Activated T-helper 2 cell treated with anti-CD3 and anti-CD28 coated beads, Interferon-gamma antibody, Interleukin-2, Interleukin-4, amounts not matched to agents 10 μg/mL and 5 μg/mL and 100 μg/mL, durations not matched to agents 14 hours and 24 hours and 36 hours (primary cell): ENCODE data around the gene KIF6. TPM values are rescaled to one million over a fixed set of nuclear protein-coding genes. Genes with fewer than 3 reads are reported as not detected.
"Not testable (repeated sequence)": the region's sequence is repeated elsewhere in the genome, so short reads cannot be mapped to it uniquely, and the experiment has no call there.

Experiments used
- DNase-seq: peaks from one replicate; pipeline ENCODE4 v3.0.0; 2021; ENCODE audit warnings: low spot score
- H3K27ac Mint-ChIP-seq: one replicate; pipeline ENCODE4 v1.8.0; 2021; ENCODE audit warnings: mixed read lengths
- H3K27me3 Mint-ChIP-seq: one replicate; pipeline ENCODE4 v1.8.0; 2021; ENCODE audit warnings: low read depth, mixed read lengths
- H3K36me3 Mint-ChIP-seq: one replicate; pipeline ENCODE4 v1.8.0; 2021; ENCODE audit warnings: low read depth, mixed read lengths
- H3K4me1 Mint-ChIP-seq: one replicate; pipeline ENCODE4 v1.8.0; 2021; ENCODE audit warnings: low read depth, mixed read lengths
- H3K4me3 Mint-ChIP-seq: one replicate; pipeline ENCODE4 v1.8.0; 2021; ENCODE audit warnings: low read depth, mild to moderate bottlenecking, moderate library complexity, mixed read lengths
- H3K9me3 Mint-ChIP-seq: one replicate; pipeline ENCODE4 v1.8.0; 2021; ENCODE audit warnings: mixed read lengths
- intact Hi-C: fragments of 100-400 bp; cut with micrococcal nuclease; formaldehyde crosslinking; loops from one replicate; pipeline ENCODE4 v1.15.1; 2023
- total RNA-seq: library from RNA; stranded (reverse); gene quantifications from 2 replicates; pipeline ENCODE4 v1.2.3, GENCODE V29; 2022

The KIF6 gene
- total RNA-seq, 1 donor from 2014 or later = 0.25 TPM

DNA sequence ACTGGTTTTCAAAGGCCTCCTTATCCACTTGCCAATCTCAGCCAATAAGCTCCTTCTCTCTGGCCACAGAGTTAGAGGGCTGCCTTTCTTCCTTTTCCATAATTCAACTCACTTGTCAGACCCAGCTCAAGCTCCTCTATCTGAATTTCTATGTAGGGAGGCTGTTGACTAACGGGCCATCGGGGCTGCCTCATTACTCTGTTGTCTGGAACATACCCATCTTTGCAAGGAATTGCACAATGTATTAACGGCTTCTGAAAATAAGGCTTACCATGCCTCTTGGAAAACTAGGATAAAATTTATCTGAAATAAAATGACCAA, 28.5 kb upstream of the KIF6 start:
- no peaks in the 10 kb centered on the region for H3K4me1 Mint-ChIP-seq

DNA sequence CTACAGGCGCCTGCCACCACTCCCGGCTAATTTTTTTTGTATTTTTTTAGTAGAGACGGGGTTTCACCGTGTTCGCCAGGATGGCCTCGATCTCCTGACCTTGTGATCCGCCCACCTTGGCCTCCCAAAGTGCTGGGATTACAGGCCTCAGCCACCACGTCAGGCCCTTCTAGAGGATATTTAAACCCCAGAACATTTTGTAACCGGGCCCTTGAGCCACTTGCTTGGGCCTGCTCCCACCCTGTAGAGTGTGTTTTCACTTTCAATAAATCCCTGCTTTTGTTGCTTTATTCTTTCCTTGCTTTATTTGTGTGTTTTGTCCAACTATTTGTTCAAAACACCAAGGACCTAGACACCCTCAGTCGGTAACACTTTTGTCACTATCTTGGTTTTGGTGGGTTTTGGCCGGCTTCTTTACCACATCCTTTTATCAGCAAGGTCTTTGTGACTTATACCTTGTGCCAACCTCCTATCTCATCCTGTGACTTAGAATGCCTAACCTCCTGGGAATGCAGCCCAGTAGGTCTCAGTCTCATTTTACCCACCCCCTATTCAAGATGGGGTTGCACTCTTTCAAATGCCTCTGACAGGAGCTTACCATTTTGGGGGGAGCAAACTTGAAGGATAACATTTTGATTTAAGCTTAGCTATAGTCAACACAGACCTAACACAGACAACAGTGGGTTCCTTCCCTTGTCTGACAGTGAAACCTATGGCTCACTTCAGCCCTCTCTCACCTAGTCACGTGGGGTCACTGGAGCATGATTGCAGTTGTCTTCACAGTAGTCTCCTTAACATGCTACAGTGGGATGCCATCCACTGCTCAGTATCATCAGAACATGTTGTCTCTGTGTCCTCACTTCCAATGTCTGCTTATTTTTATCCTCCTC, 27.9 kb upstream of the KIF6 start:
- Mint-ChIP-seq H3K27me3 (peaks cover 15% of the 10 kb centered on the region), H3K4me1 (no peaks in the 10 kb centered on the region), H3K4me3 (no peak overlapping the region), H3K27ac (no peak overlapping the region), H3K36me3 (no peaks in the 10 kb centered on the region), H3K9me3 (no peaks in the 10 kb centered on the region)
- no peak for DNase-seq
- intact Hi-C loops = no loop called here

More for the DNA sequence above, 28.5 kb upstream of the KIF6 start:
- Mint-ChIP-seq H3K9me3 (no peaks in the 10 kb centered on the region), H3K4me3 (no peak overlapping the region), H3K27me3 (peaks cover 15% of the 10 kb centered on the region), H3K27ac (no peak overlapping the region), H3K36me3 (no peaks in the 10 kb centered on the region)
- no peak for DNase-seq
- intact Hi-C loops = no loop called here

DNA sequence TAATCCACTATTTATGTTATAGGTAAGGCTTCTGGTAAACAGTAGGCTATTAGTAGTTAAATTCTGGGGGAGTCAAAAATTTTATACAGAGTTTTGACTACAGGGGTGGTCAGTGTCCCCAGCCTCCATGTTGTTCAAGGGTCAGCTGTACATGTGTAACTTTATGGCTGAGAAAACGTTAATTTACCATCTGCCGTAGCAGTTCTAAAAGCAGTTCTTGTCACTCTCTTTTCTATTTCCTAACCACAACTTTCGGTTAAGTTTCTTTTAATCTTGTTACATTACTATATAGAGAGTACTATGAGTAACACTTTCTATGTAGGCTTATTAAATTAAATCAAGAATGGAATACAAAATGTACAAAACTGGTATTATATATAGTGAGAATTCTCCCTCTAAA, 21.6 kb upstream of the KIF6 start:
- Mint-ChIP-seq H3K9me3 (no peaks in the 10 kb centered on the region), H3K4me3 (no peak overlapping the region), H3K27ac (no peak overlapping the region), H3K36me3 (no peaks in the 10 kb centered on the region), H3K27me3 (peaks cover 2% of the 10 kb centered on the region), H3K4me1 (no peaks in the 10 kb centered on the region)
- intact Hi-C loops = no loop called here
- DNase-seq = no peak

DNA sequence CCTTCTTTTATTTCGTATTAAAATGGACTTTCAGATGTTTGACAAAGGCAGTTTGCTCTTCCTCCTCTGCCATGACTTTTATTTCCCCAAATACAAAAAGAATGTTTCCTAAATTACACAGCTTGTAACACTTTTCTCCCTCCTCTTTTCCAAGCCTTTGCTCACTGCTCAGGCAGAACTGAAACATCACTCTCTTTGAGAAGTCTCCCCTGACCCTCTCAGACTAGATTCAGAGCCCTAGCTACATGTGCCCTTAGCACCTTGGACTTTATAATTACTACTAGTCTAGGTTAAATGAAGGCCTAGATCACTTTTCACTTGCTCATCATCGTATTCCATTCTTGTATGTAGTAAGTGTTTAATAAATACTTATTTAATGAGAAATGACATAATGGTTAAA, 8.5 kb upstream of the KIF6 start:
- Mint-ChIP-seq H3K4me3 (no peak overlapping the region), H3K4me1 (no peaks in the 10 kb centered on the region), H3K27ac (no peak overlapping the region), H3K27me3 (peaks cover 10% of the 10 kb centered on the region), H3K9me3 (peaks cover 3% of the 10 kb centered on the region), H3K36me3 (no peaks in the 10 kb centered on the region)
- intact Hi-C loops = no loop called here
- DNase-seq = no peak

DNA sequence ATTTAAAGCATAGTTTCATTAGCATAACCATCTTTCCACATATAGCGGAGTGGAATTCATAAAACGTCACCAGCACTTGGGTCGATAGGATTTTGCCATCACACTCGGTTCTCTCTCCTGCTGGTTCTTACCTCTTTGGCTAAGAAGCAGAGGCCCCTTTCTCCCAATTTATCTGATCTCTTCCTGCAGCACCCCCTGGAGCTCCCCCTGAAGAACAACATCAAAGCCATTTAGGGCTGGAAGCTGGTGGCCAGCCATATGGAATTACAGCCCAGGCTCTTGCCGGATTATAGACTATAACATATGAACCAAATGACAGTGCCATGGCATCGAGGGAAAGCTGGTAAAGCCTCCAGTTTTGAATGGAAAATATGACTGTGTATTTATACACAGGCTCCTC, 6.4 kb upstream of the KIF6 start:
- no peaks in the 10 kb centered on the region for H3K4me1 Mint-ChIP-seq

DNA sequence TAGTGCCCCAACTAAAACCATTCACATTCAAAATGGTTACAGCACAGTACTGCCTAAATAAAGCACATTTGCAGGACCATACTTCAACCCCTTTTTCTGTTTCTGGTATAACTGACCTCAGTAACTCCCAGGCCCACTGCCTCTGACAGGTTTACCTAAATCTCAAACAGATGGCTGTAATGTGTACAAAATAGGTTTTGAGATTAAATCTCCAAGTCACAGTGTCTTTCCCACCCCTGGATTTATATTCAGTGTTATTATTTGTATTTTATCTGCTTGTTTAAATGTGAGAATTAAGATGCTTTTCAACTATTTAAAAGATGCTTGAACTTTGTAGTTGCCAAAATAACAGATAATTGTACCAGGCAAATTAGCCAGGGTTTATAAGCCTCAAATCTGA, 4.7 kb upstream of the KIF6 start:
- DNase-seq = no peak
- H3K4me3 Mint-ChIP-seq = no peak overlapping the region
- no peaks in the 10 kb centered on the region for H3K36me3 Mint-ChIP-seq
- H3K9me3 Mint-ChIP-seq = no peaks in the 10 kb centered on the region
- no peaks in the 10 kb centered on the region for H3K4me1 Mint-ChIP-seq
- intact Hi-C loops = no loop called here
- H3K27ac Mint-ChIP-seq = no peak overlapping the region
- H3K27me3 Mint-ChIP-seq = peaks cover 9% of the 10 kb centered on the region

More for the DNA sequence above, 6.4 kb upstream of the KIF6 start:
- Mint-ChIP-seq H3K27ac (no peak overlapping the region), H3K27me3 (peaks cover 12% of the 10 kb centered on the region), H3K36me3 (no peaks in the 10 kb centered on the region), H3K4me3 (no peak overlapping the region), H3K9me3 (no peaks in the 10 kb centered on the region)
- no peak for DNase-seq
- intact Hi-C loops = no loop called here

DNA sequence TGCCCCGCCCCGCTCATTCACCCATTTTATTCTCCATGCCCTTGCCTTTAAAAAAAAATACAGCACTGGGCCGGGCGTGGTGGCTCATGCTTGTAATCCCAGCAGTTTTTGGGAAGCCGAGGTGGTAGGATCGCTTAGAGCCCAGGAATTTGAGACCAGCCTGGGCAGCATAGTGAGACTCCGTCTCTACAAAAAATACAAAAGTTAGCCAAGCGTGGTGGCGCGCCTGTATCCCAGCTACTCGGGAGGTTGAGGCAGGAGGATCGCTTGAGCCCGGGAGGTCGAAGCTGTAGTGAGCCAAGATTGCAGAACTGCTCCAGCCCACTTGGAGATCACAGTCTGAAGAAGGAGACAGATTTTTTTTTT, 407 bp upstream of the KIF6 start:
- H3K4me1 Mint-ChIP-seq = peaks cover 2% of the 10 kb centered on the region
- H3K4me3 Mint-ChIP-seq = peak overlapping the region; percentile 88
- H3K27ac Mint-ChIP-seq = no peak overlapping the region
- H3K9me3 Mint-ChIP-seq = no peaks in the 10 kb centered on the region
- H3K27me3 Mint-ChIP-seq = peaks cover 2% of the 10 kb centered on the region
- intact Hi-C loops = no loop called here
- no peaks in the 10 kb centered on the region for H3K36me3 Mint-ChIP-seq
- DNase-seq = no peak

DNA sequence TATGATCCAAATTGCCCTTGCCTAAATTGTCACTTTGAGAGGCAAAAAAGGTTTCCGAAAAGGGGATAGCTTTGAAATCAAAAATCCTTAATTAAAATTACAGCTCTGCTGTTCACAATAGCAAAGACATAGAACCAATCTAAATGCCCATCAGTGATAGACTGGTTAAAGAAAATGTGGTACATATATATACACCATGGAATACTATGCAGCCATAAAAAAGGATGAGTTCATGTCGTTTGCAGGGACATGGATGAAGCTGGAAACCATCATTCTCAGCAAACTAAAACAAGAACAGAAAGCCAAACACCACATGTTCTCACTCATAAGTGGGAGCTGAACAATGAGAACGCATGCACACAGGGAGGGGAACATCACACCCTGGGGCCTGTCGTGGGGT, 1.9 kb downstream of the KIF6 start:
- H3K4me1 Mint-ChIP-seq, H3K36me3 Mint-ChIP-seq, DNase-seq, H3K27me3 Mint-ChIP-seq, intact Hi-C loops, H3K4me3 Mint-ChIP-seq, H3K9me3 Mint-ChIP-seq, H3K27ac Mint-ChIP-seq: not testable (repeated sequence)

DNA sequence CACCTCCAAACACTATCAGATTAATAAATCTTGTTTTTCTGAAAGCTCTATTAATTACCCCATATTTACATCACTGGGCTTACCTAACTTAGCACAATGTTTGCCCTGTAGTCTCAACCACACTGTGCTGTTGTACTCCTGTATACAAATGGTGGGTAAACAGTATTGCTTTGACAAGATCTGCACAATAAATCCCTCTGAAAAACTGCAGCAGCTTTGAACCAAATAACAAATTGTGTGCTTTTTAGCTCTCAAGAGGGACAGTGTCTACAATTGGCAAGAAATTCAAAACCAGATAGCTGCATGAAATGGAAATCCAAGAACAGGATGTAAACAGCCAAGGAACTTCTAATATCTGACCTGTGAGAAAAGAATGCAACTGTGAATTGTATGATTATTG, 10.4 kb downstream of the KIF6 start:
- Mint-ChIP-seq H3K27ac (no peak overlapping the region), H3K4me1 (no peaks in the 10 kb centered on the region), H3K9me3 (no peaks in the 10 kb centered on the region), H3K4me3 (no peak overlapping the region), H3K27me3 (peaks cover 7% of the 10 kb centered on the region), H3K36me3 (no peaks in the 10 kb centered on the region)
- no peak for DNase-seq
- intact Hi-C loops = loop anchor here (5.0 kb wide), 1 partner anchor 1182 kb away; no protein-coding TSS in a partner anchor

DNA sequence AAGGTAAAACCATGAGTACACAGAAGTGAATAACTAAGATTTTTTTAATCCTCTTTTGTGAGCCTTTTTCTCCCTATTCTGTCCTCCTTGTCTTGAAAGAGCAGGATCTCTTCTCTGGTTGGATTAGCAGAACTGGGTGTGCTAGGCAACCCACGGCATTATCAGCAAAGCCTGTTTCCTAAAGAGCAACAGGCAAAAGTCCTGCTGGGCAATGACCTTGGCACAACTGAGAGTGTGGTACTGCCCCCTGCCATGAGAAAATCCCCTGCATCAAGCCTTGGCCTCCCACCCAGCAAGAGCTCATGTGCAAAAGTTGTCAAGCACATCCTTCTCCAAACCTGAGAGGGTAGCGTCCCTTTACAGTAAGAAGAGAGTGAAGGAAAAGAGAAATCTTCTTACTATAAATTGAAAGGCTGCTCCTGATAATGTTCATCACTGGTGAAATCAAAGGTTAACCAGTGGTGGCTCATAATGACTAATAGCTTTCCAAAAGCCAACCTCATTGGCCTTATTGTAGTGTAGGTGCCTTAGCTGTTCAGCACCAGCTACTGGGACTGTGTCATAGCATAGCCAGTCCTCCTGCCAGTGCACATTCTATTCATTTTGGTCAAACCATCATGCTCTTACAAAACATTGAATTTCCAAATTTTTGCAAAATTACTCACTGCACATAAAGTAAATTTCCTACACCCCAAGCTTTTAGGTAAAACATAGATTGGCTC, 17.1 kb downstream of the KIF6 start:
- no peak overlapping the region for H3K4me3 Mint-ChIP-seq
- no peaks in the 10 kb centered on the region for H3K36me3 Mint-ChIP-seq
- H3K27ac Mint-ChIP-seq = no peak overlapping the region
- H3K9me3 Mint-ChIP-seq = no peaks in the 10 kb centered on the region
- peaks cover 5% of the 10 kb centered on the region for H3K27me3 Mint-ChIP-seq
- no peak for DNase-seq
- no peaks in the 10 kb centered on the region for H3K4me1 Mint-ChIP-seq
- intact Hi-C loops = no loop called here

DNA sequence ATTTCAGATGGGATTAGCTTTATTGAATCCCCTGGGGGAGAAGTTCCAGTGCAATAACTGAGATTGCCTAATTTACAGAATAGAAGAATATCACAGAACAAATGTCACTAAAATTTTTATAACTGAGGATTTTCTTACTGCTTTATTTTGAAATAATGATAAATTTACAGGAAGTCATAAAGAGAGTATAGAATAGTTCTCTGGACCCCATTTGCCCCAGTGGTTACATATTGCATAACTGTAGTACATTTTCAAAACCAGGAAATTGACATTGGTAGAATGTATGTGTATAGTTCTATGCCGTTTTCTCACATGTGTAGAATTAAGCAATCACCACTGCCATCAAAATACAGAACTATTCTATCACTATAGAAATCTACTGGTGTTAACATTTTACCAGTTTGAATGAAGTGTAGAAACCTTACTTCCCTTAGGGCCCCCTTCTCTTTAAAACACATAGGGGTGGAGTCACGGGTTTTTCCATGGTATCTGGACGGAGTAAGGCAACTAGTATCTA, 18.3 kb downstream of the KIF6 start:
- H3K9me3 Mint-ChIP-seq = no peaks in the 10 kb centered on the region
- peaks cover 3% of the 10 kb centered on the region for H3K27me3 Mint-ChIP-seq
- intact Hi-C loops = no loop called here
- no peak overlapping the region for H3K27ac Mint-ChIP-seq
- H3K4me1 Mint-ChIP-seq = no peaks in the 10 kb centered on the region
- no peak for DNase-seq
- H3K4me3 Mint-ChIP-seq = no peak overlapping the region
- no peaks in the 10 kb centered on the region for H3K36me3 Mint-ChIP-seq

DNA sequence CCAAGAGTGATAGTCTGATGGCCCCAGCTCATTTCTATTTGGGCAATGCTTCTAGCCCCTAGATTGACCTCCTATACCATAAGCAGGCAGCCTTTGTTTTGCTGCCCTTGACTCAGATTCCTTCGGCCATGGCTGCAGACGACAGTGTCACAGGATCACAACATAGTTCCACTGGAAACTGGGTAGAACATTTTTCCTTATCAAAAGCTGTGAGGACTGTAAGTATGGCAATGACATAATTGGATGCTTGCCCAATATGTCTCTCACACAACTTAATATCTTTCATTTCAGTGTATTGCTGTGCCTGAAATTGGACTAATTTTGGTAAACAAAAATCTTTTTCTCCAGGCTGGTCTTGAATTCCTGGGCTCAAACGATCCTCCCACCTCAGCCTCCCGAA, 22.9 kb downstream of the KIF6 start:
- no peak for DNase-seq
- Mint-ChIP-seq H3K4me1 (no peaks in the 10 kb centered on the region), H3K4me3 (no peak overlapping the region), H3K27me3 (peaks cover 2% of the 10 kb centered on the region), H3K36me3 (no peaks in the 10 kb centered on the region), H3K9me3 (no peaks in the 10 kb centered on the region), H3K27ac (no peak overlapping the region)
- intact Hi-C loops = no loop called here

DNA sequence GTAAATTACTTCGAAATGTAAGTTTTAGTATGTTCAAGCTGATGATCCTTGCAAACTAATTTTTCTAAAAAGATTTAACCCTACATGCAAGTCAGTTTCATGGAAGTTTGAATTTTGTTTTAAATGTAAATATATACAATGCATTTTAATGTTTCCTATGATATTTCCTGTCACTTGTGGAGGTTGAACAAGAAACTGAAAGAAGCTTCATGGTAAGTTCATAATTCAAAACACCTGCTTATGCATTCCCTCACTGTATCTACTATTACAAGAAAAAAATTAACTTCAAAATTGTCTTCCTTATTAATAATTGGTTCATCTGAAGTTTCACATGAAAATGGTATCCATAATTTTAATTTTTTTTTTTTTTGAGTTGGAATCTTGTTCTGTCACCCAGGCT, 24.8 kb downstream of the KIF6 start:
- peaks cover 2% of the 10 kb centered on the region for H3K27me3 Mint-ChIP-seq
- H3K9me3 Mint-ChIP-seq = no peaks in the 10 kb centered on the region
- intact Hi-C loops = no loop called here
- no peak overlapping the region for H3K27ac Mint-ChIP-seq
- DNase-seq = no peak
- H3K4me1 Mint-ChIP-seq = no peaks in the 10 kb centered on the region
- no peaks in the 10 kb centered on the region for H3K36me3 Mint-ChIP-seq
- H3K4me3 Mint-ChIP-seq = no peak overlapping the region
